ENCODE results near the gene DNER. TPM values are rescaled to one million over a fixed set of nuclear protein-coding genes. Genes with fewer than 3 reads are reported as not detected.
A peak's percentile ranks its signal among the peaks of the same experiment; 100 is the strongest.
"Not testable (repeated sequence)": the region's sequence is repeated elsewhere in the genome, so short reads cannot be mapped to it uniquely, and the experiment has no call there.

The DNER gene
- total RNA-seq, 4 donors from 2014 or later: 1.9 to 24.7 (median 4.9) TPM

GRCh38 chr2:229376866-229377265, 337.5 kb downstream of the DNER start:
- intact Hi-C loops (cut with DNase I; ENCODE audit: low total_unique reads): no loop called here

GRCh38 chr2:229375251-229375650, 339.1 kb downstream of the DNER start:
- no peaks in the 10 kb centered on the region for H3K36me3 ChIP-seq
- H3K4me3 ChIP-seq: no peak overlapping the region
- intact Hi-C loops (cut with DNase I; ENCODE audit: low total_unique reads): no loop called here
- no peaks in the 10 kb centered on the region for H3K27me3 ChIP-seq
- H3K27ac ChIP-seq: no peak overlapping the region
- H3K9me3 ChIP-seq: no peaks in the 10 kb centered on the region
- H3K4me1 ChIP-seq: no peaks in the 10 kb centered on the region
- DNase-seq: no peak
- TF ChIP-seq POLR2A (IDR thresholded peaks at IDR 0.05) (no peak), CTCF (IDR thresholded peaks at IDR 0.05) (no peak)

More at GRCh38 chr2:229376866-229377265, 337.5 kb downstream of the DNER start:
- Histone ChIP-seq H3K27me3 (no peaks in the 10 kb centered on the region), H3K36me3 (no peaks in the 10 kb centered on the region), H3K4me3 (no peak overlapping the region), H3K27ac (no peak overlapping the region), H3K4me1 (no peaks in the 10 kb centered on the region), H3K9me3 (no peaks in the 10 kb centered on the region)
- TF ChIP-seq POLR2A (IDR thresholded peaks at IDR 0.05): no peak
- no peak for DNase-seq

GRCh38 chr2:229373311-229373710, 341.0 kb downstream of the DNER start:
- H3K27me3 ChIP-seq; DNase-seq; H3K4me3 ChIP-seq; H3K9me3 ChIP-seq; H3K27ac ChIP-seq; H3K4me1 ChIP-seq; H3K36me3 ChIP-seq; intact Hi-C loops (cut with DNase I; ENCODE audit: low total_unique reads): not testable (repeated sequence)

- DNase-seq: no peak
- Histone ChIP-seq H3K27ac (no peak overlapping the region), H3K9me3 (no peaks in the 10 kb centered on the region), H3K4me3 (no peak overlapping the region), H3K36me3 (no peaks in the 10 kb centered on the region), H3K4me1 (no peaks in the 10 kb centered on the region), H3K27me3 (no peaks in the 10 kb centered on the region)
- TF ChIP-seq POLR2A (IDR thresholded peaks at IDR 0.05): no peak
- TF ChIP-seq CTCF (IDR thresholded peaks at IDR 0.05): no peak
- intact Hi-C loops (cut with DNase I; ENCODE audit: low total_unique reads): no loop called here
These were observed 342.1 kb downstream of the DNER start for GRCh38 chr2:229372207-229372606.

- Histone ChIP-seq H3K9me3 (no peaks in the 10 kb centered on the region), H3K4me1 (no peaks in the 10 kb centered on the region), H3K27me3 (no peaks in the 10 kb centered on the region), H3K27ac (no peak overlapping the region), H3K36me3 (no peaks in the 10 kb centered on the region), H3K4me3 (no peak overlapping the region)
- no peak for TF ChIP-seq CTCF (IDR thresholded peaks at IDR 0.05)
- intact Hi-C loops (cut with DNase I; ENCODE audit: low total_unique reads): no loop called here
- DNase-seq: no peak
These were observed 343.3 kb downstream of the DNER start for GRCh38 chr2:229371086-229371485.

GRCh38 chr2:229370509-229370908, 343.8 kb downstream of the DNER start:
- Histone ChIP-seq H3K4me1 (no peaks in the 10 kb centered on the region), H3K36me3 (no peaks in the 10 kb centered on the region), H3K27me3 (no peaks in the 10 kb centered on the region), H3K27ac (peak overlapping the region in 1 of 2 donors; percentile 17), H3K9me3 (no peaks in the 10 kb centered on the region), H3K4me3 (no peak overlapping the region)
- DNase-seq: peak in 1 of 2 donors; percentile 51
- TF ChIP-seq POLR2A (IDR thresholded peaks at IDR 0.05): no peak
- TF ChIP-seq CTCF (IDR thresholded peaks at IDR 0.05): no peak
- intact Hi-C loops (cut with DNase I; ENCODE audit: low total_unique reads): no loop called here
